HG03439 (cell line): Measurements from ENCODE around the gene ADSS1.

Source experiments
- ATAC-seq: cut with Tn5 transposase; IDR thresholded peaks from one replicate; pipeline ENCODE4 v1.9.1; 2021; ENCODE audit warnings: mild to moderate bottlenecking, moderate library complexity; ENCODE audit not compliant: unreplicated experiment

The ADSS1 gene

GRCh38 chr14:104731320-104732294 is 7.6 kb downstream of the ADSS1 start:
- ATAC-seq = no peak

DNA sequence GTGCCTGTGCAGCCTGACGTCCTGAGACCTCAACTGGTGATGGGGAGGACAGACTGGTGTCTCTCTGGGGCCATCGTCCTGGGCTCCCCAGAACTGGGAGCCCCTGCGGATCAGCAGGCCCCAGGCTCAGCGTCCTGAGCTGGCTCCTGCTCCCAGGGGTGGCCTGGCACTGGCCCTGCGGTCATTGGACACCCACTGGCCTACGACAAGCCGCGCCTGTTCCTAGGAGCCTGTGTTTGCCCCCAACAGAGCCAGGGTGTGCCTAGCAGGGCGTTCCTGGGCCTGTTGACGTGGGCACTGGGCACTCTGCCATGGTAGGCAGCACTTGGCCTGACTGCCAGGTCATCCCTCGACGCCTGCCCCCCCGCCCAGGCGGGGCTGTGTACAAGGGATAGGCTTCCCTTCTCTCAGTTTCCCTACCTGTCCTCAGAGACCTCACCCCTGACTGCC is 8.4 kb downstream of the ADSS1 start:
- ATAC-seq = no peak

DNA sequence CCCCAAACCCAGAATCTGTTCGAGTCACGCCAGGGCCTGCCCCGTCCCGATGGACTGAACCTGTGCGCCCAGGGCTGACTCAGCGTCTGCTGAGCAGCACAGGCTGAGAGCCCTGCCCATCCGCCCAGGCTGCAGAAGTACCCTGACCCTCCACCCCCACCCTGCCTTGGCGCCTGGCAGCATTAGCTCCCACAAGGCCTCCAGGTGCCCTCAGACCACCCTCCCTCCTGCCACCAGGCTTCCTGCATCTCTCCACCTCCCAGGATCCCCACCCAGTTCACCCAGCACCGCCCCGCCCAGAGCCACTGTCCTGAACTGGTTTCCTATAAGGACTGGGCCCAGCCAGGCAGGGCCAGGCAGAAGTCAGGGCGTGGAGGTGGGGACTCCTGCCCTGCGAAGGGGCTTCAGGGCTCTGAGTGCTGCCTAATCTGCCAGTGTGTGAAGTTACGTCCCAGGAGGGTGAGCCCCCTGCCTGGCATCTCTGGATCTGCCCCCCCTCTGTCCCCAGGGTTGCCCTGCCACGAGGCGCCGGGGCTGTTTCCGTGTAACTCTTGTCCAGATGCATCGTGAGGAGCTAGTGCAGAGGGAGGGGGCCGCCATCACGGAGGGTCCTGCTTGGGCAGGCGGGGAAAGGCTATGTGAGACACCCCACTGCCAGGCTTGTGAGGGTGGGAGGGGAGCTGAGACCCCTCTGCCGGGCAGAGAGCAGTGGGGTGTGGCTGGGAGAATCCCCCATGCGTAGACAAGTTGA is 9.1 kb downstream of the ADSS1 start:
- no peak for ATAC-seq

DNA sequence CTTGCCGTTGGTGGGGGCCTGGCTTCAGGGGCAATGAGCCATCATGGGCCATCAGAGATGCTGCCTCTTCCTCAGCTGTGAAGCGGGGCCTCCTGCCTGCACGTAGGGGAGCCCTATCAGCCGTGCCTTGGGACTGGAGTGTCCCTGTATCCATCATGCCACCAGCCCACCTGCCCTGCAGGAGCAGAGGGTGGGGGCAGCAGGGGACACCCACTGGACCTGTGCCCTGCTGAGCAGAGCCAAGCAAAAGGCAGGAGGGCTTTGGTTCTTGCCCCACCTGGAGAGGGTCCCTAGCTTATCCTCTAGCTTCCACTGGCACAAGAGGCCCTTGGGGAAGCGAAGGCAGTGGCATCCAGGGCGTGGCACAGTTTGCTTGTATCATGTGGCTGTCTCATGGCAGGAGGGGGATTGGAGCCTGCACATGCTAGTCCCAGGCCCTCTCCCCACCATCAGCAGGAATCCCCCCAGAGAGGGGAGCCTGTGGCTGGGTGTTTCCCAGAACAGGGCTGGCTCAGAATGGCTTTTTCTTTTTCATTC is 10.1 kb downstream of the ADSS1 start:
- no peak for ATAC-seq

- no peak for ATAC-seq
Observed at GRCh38 chr14:104734601-104734990, 10.6 kb downstream of the ADSS1 start.

DNA sequence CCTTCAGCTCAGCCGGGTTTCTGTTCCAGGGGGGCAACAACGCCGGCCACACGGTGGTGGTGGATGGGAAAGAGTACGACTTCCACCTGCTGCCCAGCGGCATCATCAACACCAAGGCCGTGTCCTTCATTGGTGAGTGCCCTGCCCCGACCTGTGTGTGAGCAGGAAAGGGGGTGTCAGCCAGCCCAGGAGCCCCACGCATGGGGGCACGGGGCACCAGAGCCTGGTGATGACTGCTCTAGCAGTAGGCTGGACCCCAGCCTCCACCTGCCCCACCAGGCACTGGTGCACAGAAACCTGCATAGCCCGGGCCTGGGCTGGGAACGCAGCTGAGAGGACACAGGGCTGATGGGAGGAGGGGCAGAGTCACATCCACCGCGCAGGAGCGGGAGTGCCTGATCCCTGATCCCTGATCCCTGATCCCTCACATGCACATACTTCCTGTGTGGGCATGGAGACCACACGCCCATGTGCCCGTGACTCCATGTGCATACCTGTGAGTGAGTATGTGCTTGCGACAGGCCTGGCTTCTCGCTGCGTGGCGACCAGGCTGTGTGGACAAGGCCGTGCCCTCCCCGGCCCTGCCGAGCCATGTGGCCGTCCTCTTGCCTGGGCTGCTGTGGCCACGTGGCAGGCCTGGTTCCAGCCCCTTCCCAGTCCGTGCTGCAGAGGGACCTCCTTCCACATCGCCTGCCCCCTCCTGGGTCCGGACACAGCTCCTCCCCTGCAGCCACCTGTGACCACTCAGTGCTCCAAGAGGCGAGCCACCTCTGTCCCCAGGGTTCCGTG is 11.2 kb downstream of the ADSS1 start:
- no peak for ATAC-seq

- no peak for ATAC-seq
Observed at GRCh38 chr14:104735830-104736642, 12.0 kb downstream of the ADSS1 start.

DNA sequence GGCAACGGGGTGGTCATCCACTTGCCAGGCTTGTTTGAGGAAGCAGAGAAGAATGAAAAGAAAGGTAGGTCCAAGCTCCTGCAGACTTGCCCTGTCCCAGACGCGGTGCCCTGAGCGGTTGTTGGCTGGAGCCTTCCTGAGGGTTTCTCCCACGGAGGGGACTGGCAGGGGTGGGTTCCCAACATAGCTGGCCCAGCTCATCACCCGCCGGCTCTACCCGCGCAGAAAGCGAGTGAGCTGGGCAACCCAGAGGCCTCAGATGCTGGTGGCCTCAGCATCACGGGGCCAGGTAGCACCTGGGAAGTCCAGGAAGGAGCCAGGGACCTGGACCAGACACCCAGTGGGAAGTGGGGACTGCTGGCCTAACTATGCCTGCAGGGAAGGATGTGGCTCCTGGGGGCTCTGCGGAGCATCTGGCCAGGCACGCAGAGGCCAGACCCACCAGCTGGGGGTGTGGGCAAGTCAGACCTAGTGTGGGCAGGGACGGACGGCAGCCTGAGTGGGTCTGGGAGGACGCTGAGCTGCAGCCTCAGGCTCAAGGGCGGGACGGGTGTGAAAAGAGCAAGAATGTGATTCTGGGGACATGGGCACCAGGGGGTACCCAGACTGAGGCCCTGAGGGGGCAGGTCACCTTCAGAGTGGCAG is 14.5 kb downstream of the ADSS1 start:
- no peak for ATAC-seq

DNA sequence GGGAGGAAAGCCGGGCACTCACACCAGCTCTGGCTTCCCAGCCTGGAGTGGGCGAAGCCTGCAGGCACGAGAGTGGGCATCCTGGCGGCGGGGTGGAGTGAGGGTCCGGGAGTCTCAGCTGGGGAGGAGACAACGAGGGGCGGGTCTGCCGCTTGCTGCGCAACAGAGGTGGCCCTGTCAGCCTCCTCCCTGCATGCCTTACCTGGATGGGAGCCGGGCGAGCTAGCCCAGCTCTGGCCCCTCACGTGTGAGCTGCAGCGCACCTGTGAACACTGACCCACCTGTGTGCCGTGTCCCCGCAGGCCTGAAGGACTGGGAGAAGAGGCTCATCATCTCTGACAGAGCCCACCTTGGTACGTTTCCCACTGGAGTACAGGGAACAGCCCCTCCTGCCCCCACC is 15.0 kb downstream of the ADSS1 start:
- ATAC-seq = no peak

DNA sequence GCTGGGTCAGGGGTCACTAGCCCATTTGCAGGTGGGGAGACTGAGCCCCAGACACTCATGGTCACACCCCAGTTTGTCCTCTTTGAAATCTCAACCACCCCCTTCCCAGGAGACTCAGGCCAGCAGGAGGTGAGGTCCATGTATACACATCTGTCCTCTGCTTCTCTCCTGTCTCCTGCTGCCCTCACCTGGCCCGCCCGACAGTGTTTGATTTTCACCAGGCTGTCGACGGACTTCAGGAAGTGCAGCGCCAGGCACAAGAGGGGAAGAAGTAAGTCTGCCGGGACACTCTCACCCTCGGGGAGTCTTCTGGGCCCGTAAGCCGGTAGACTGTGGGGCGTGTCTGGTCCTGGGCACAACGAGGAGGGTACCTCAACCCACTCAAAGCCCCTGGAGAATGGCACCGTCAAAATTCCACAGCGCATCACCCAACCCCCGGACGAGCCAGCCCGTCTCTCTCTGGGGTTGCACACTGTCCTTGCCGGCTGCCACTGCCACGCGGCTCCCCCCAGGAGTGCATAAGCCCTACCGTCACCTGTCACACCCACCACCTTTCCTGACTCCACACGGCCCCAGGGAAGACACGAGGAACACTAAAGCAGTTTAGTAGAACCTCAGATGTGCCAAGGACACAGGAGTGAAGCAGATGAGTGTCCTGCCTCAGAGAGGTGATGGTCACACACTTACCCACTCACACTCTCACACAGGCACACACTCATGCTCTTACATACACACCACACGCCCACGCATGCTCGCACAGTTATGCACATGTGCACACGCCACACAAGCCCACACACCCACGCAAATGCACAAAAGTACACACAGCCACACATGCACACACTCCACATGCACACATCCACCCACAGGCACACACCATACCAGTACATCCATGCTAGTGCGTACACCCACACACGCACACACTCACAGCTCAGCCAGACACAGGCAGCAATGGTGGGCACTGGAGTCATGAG is 15.8 kb downstream of the ADSS1 start:
- no peak for ATAC-seq

DNA sequence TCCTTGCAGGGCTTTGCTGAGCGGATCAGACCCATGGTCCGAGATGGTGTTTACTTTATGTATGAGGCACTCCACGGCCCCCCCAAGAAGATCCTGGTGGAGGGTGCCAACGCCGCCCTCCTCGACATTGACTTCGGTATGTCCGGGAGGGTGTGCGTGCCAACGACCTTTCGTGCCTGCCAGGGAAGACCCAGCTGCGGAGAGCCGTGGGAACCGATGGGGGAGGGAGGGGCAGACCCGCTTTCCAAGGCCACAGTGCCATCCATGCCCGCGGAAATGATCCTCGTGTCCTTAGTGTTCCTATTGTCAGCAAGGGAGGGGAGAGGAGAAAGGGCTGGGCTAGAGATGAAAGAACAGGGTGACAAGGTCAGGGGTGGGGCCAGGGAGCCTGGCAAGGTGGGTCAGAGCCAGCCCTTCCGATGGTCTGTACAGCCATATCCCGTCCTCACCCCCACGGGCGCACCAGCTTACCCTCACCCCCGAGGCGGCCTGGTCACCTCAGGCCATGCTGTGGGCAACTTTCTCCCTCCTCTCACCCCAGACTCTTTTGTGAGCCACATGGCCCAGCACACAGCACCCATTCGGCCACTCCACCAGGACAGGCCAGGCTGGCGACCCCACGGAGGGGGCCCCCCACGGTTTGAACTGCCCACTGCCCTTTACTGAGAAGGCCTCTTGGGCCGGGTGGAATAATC is 17.2 kb downstream of the ADSS1 start:
- ATAC-seq = no peak

DNA sequence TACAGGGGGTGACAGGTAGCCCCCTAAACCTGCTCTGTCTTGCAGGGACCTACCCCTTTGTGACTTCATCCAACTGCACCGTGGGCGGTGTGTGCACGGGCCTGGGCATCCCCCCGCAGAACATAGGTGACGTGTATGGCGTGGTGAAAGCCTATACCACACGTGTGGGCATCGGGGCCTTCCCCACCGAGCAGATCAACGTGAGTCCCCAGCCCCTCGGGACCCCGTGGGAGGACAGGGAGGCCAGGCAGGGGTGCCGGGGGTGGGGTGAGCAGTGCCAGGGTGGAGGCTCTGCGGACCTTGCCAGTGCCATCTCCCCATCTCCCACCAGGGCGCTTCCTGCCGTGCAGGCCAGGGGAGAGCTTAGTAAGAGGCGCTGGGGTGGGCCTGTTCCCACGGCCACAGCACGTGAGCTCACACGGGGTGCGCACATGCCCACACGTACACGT is 17.8 kb downstream of the ADSS1 start:
- ATAC-seq = no peak

GRCh38 chr14:104742586-104743455 is 18.8 kb downstream of the ADSS1 start:
- ATAC-seq = no peak

GRCh38 chr14:104743461-104744380 is 19.7 kb downstream of the ADSS1 start:
- no peak for ATAC-seq

- no peak for ATAC-seq
Observed at GRCh38 chr14:104744484-104744883, 20.5 kb downstream of the ADSS1 start.

DNA sequence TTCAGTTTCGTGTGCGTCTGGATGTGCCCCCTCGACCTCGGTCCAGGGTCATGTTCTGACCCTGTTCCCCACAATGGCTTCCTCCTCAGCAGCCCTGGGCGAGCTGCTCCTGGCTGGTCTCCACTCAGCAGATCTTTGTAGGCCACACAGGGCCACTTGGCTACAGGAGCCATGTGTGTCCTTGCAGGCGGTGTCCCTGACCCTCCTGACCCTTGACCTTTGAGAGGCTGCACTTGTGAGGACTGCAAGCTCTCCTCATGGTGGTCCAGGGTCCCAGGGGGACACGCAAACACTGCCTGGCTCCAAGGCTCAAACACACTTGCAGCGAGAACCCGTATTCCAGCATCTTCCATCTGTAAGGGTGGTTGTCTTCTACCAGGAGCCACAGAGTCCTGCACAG is 21.4 kb downstream of the ADSS1 start:
- ATAC-seq = no peak
